Subcutaneous abdominal adipose tissue (tissue), 5 donors: ENCODE measurements around the gene SIPA1L3.

Experiments used
- H3K27ac ChIP-seq: one replicate; pipeline ENCODE4 v1.7.0; 2013; ENCODE audit warnings: low read depth, mild to moderate bottlenecking, inconsistent platforms, low read length, moderate library complexity
- H3K27me3 ChIP-seq, 5 donors: one replicate each; pipeline ENCODE4 v1.7.0; 2013; ENCODE audit warnings: low read length in 5 of 5, inconsistent platforms in 1 of 5; ENCODE audit not compliant: control insufficient read depth in 5 of 5, insufficient read depth in 4 of 5
- H3K36me3 ChIP-seq, 5 donors: one replicate each; pipeline ENCODE4 v1.7.0; 2013; ENCODE audit warnings: low read length in 5 of 5; ENCODE audit not compliant: control insufficient read depth in 5 of 5, insufficient read depth in 5 of 5
- H3K4me1 ChIP-seq, 5 donors: one replicate each; pipeline ENCODE4 v1.7.0; 2013; ENCODE audit warnings: low read length in 5 of 5, mild to moderate bottlenecking in 3 of 5, moderate library complexity in 1 of 5; ENCODE audit not compliant: control insufficient read depth in 5 of 5, insufficient read depth in 5 of 5
- H3K4me3 ChIP-seq, 5 donors: one replicate each; pipeline ENCODE4 v1.7.0; 2013; ENCODE audit warnings: low read length in 5 of 5, low read depth in 1 of 5
- H3K9ac ChIP-seq, 5 donors: one replicate each; pipeline ENCODE4 v1.7.0; 2013; ENCODE audit warnings: low read length in 5 of 5, mild to moderate bottlenecking in 4 of 5, moderate library complexity in 3 of 5
- H3K9me3 ChIP-seq, 5 donors: one replicate each; pipeline ENCODE4 v1.7.0; 2013; ENCODE audit warnings: low read length in 5 of 5; ENCODE audit not compliant: control insufficient read depth in 5 of 5
- donor health status: healthy.
- donor health status: healthy.
- donor health status: healthy.
- donor health status: healthy.
- donor health status: healthy.

Gene SIPA1L3

GRCh38 chr19:37942516-37942902, 35.5 kb downstream of the SIPA1L3 start:
- no peak overlapping the region for H3K27ac ChIP-seq
- H3K9ac ChIP-seq = no peak overlapping the region
- no peaks in the 10 kb centered on the region for H3K9me3 ChIP-seq
- H3K36me3 ChIP-seq = peaks cover 0 to 3% (median 0%) of the 10 kb centered on the region in 5 donors
- H3K4me1 ChIP-seq = no peaks in the 10 kb centered on the region
- no peak overlapping the region for H3K4me3 ChIP-seq
- no peaks in the 10 kb centered on the region for H3K27me3 ChIP-seq

GRCh38 chr19:37943480-37943879, 36.5 kb downstream of the SIPA1L3 start:
- Histone ChIP-seq H3K27ac (no peak overlapping the region), H3K9me3 (no peaks in the 10 kb centered on the region), H3K36me3 (peaks cover 0 to 3% (median 0%) of the 10 kb centered on the region in 5 donors), H3K4me3 (no peak overlapping the region), H3K4me1 (no peaks in the 10 kb centered on the region), H3K27me3 (no peaks in the 10 kb centered on the region), H3K9ac (no peak overlapping the region)

- Histone ChIP-seq H3K4me1 (peaks cover 0 to 7% (median 0%) of the 10 kb centered on the region in 5 donors), H3K27ac (no peak overlapping the region), H3K27me3 (no peaks in the 10 kb centered on the region), H3K9me3 (no peaks in the 10 kb centered on the region), H3K9ac (no peak overlapping the region), H3K36me3 (peaks cover 0 to 3% (median 0%) of the 10 kb centered on the region in 5 donors), H3K4me3 (no peak overlapping the region)
Measured at GRCh38 chr19:37946132-37946531, 39.1 kb downstream of the SIPA1L3 start.

GRCh38 chr19:37947778-37948177, 40.8 kb downstream of the SIPA1L3 start:
- no peaks in the 10 kb centered on the region for H3K9me3 ChIP-seq
- no peak overlapping the region for H3K27ac ChIP-seq
- no peaks in the 10 kb centered on the region for H3K27me3 ChIP-seq
- no peak overlapping the region for H3K9ac ChIP-seq
- peaks cover 0 to 3% (median 0%) of the 10 kb centered on the region in 5 donors for H3K36me3 ChIP-seq
- no peak overlapping the region for H3K4me3 ChIP-seq
- H3K4me1 ChIP-seq = peaks cover 0 to 7% (median 0%) of the 10 kb centered on the region in 5 donors

- Histone ChIP-seq H3K4me1 (peaks cover 0 to 7% (median 0%) of the 10 kb centered on the region in 5 donors), H3K9ac (no peak overlapping the region)
Measured at GRCh38 chr19:37948362-37948761, 41.4 kb downstream of the SIPA1L3 start.

GRCh38 chr19:37950471-37951175, 43.6 kb downstream of the SIPA1L3 start:
- no peak overlapping the region for H3K9ac ChIP-seq
- no peaks in the 10 kb centered on the region for H3K36me3 ChIP-seq
- peaks cover 0 to 7% (median 0%) of the 10 kb centered on the region in 5 donors for H3K4me1 ChIP-seq
- no peaks in the 10 kb centered on the region for H3K9me3 ChIP-seq
- no peak overlapping the region for H3K27ac ChIP-seq
- no peak overlapping the region for H3K4me3 ChIP-seq
- H3K27me3 ChIP-seq = no peaks in the 10 kb centered on the region

More at GRCh38 chr19:37948362-37948761, 41.4 kb downstream of the SIPA1L3 start:
- Histone ChIP-seq H3K36me3 (no peaks in the 10 kb centered on the region), H3K4me3 (no peak overlapping the region), H3K27me3 (no peaks in the 10 kb centered on the region), H3K27ac (no peak overlapping the region), H3K9me3 (no peaks in the 10 kb centered on the region)

- Histone ChIP-seq H3K36me3 (no peaks in the 10 kb centered on the region), H3K27ac (no peak overlapping the region), H3K4me1 (peaks cover 0 to 7% (median 0%) of the 10 kb centered on the region in 5 donors), H3K9me3 (no peaks in the 10 kb centered on the region), H3K27me3 (no peaks in the 10 kb centered on the region), H3K4me3 (no peak overlapping the region), H3K9ac (no peak overlapping the region)
Measured at GRCh38 chr19:37951816-37952210, 44.8 kb downstream of the SIPA1L3 start.

- no peak overlapping the region for H3K4me3 ChIP-seq
- H3K36me3 ChIP-seq = no peaks in the 10 kb centered on the region
- no peak overlapping the region for H3K9ac ChIP-seq
- no peaks in the 10 kb centered on the region for H3K9me3 ChIP-seq
- H3K27ac ChIP-seq = no peak overlapping the region
- H3K27me3 ChIP-seq = no peaks in the 10 kb centered on the region
- peaks cover 0 to 7% (median 0%) of the 10 kb centered on the region in 5 donors for H3K4me1 ChIP-seq
Measured at GRCh38 chr19:37953171-37953917, 46.3 kb downstream of the SIPA1L3 start.

GRCh38 chr19:37953918-37954303, 46.9 kb downstream of the SIPA1L3 start:
- Histone ChIP-seq H3K36me3 (no peaks in the 10 kb centered on the region), H3K9ac (no peak overlapping the region), H3K4me3 (no peak overlapping the region), H3K4me1 (peaks cover 0 to 7% (median 0%) of the 10 kb centered on the region in 5 donors), H3K27ac (no peak overlapping the region), H3K27me3 (no peaks in the 10 kb centered on the region), H3K9me3 (no peaks in the 10 kb centered on the region)

- Histone ChIP-seq H3K9ac (no peak overlapping the region), H3K4me1 (peaks cover 0 to 7% (median 0%) of the 10 kb centered on the region in 5 donors), H3K27ac (no peak overlapping the region), H3K9me3 (no peaks in the 10 kb centered on the region), H3K4me3 (no peak overlapping the region), H3K27me3 (no peaks in the 10 kb centered on the region), H3K36me3 (no peaks in the 10 kb centered on the region)
Measured at GRCh38 chr19:37954421-37954874, 47.4 kb downstream of the SIPA1L3 start.
